ENCODE data around the gene SCRT2. TPM values are rescaled to one million over a fixed set of nuclear protein-coding genes. Genes with fewer than 3 reads are reported as not detected.

SCRT2 gene
- total and polyA plus RNA-seq, 2 of the 8 experiments (the other 6 are each of a cell fraction or from before 2014, with no cell fraction given), result 0.12 to 0.34 TPM

DNA sequence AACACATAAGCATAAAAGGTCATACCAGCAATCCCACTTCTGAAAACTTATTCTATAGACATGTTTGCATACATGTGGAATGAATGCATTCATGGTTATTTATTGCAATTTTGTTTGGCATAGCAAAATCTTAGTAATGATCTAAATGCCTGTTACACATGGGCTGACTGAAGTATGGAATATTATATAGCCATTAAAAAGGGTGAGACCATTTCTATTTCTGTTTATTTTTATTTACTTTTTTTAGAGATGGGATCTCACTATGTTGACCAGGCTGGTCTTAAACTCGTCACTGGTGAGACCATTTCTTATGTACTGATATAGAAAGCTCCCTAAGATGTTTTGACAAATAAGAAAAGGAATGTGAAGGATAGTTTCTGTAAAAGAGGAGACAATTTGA, 14.3 kb upstream of the SCRT2 start (continued):
- TF ChIP-seq, protein P1, sequence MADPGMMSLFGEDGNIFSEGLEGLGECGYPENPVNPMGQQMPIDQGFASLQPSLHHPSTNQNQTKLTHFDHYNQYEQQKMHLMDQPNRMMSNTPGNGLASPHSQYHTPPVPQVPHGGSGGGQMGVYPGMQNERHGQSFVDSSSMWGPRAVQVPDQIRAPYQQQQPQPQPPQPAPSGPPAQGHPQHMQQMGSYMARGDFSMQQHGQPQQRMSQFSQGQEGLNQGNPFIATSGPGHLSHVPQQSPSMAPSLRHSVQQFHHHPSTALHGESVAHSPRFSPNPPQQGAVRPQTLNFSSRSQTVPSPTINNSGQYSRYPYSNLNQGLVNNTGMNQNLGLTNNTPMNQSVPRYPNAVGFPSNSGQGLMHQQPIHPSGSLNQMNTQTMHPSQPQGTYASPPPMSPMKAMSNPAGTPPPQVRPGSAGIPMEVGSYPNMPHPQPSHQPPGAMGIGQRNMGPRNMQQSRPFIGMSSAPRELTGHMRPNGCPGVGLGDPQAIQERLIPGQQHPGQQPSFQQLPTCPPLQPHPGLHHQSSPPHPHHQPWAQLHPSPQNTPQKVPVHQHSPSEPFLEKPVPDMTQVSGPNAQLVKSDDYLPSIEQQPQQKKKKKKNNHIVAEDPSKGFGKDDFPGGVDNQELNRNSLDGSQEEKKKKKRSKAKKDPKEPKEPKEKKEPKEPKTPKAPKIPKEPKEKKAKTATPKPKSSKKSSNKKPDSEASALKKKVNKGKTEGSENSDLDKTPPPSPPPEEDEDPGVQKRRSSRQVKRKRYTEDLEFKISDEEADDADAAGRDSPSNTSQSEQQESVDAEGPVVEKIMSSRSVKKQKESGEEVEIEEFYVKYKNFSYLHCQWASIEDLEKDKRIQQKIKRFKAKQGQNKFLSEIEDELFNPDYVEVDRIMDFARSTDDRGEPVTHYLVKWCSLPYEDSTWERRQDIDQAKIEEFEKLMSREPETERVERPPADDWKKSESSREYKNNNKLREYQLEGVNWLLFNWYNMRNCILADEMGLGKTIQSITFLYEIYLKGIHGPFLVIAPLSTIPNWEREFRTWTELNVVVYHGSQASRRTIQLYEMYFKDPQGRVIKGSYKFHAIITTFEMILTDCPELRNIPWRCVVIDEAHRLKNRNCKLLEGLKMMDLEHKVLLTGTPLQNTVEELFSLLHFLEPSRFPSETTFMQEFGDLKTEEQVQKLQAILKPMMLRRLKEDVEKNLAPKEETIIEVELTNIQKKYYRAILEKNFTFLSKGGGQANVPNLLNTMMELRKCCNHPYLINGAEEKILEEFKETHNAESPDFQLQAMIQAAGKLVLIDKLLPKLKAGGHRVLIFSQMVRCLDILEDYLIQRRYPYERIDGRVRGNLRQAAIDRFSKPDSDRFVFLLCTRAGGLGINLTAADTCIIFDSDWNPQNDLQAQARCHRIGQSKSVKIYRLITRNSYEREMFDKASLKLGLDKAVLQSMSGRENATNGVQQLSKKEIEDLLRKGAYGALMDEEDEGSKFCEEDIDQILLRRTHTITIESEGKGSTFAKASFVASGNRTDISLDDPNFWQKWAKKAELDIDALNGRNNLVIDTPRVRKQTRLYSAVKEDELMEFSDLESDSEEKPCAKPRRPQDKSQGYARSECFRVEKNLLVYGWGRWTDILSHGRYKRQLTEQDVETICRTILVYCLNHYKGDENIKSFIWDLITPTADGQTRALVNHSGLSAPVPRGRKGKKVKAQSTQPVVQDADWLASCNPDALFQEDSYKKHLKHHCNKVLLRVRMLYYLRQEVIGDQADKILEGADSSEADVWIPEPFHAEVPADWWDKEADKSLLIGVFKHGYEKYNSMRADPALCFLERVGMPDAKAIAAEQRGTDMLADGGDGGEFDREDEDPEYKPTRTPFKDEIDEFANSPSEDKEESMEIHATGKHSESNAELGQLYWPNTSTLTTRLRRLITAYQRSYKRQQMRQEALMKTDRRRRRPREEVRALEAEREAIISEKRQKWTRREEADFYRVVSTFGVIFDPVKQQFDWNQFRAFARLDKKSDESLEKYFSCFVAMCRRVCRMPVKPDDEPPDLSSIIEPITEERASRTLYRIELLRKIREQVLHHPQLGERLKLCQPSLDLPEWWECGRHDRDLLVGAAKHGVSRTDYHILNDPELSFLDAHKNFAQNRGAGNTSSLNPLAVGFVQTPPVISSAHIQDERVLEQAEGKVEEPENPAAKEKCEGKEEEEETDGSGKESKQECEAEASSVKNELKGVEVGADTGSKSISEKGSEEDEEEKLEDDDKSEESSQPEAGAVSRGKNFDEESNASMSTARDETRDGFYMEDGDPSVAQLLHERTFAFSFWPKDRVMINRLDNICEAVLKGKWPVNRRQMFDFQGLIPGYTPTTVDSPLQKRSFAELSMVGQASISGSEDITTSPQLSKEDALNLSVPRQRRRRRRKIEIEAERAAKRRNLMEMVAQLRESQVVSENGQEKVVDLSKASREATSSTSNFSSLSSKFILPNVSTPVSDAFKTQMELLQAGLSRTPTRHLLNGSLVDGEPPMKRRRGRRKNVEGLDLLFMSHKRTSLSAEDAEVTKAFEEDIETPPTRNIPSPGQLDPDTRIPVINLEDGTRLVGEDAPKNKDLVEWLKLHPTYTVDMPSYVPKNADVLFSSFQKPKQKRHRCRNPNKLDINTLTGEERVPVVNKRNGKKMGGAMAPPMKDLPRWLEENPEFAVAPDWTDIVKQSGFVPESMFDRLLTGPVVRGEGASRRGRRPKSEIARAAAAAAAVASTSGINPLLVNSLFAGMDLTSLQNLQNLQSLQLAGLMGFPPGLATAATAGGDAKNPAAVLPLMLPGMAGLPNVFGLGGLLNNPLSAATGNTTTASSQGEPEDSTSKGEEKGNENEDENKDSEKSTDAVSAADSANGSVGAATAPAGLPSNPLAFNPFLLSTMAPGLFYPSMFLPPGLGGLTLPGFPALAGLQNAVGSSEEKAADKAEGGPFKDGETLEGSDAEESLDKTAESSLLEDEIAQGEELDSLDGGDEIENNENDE (IDR thresholded peaks at IDR 0.05; ENCODE audit: insufficient replicate concordance, low read length), result no peak
